BJ (cell line): ENCODE measurements around the gene KLHDC4. TPM values are rescaled to one million over a fixed set of nuclear protein-coding genes. Genes with fewer than 3 reads are reported as not detected.

Experiments
- CTCF ChIA-PET: fragments of 350-600 bp; formaldehyde crosslinking; extraction: SDS; loops from one replicate; lab custom pipeline; 2021; ENCODE audit warnings: antibody characterized with exemption, inconsistent platforms; lab: Yijun Ruan, JAX
- POLR2A ChIA-PET: fragments of 300-600 bp; sonication (Branson Sonifier 250); formaldehyde crosslinking; extraction: SDS; loops from one replicate; lab custom pipeline; 2021; ENCODE audit warnings: antibody characterized with exemption; lab: Charles Lee
- DNase-seq: peaks from one replicate; pipeline ENCODE4 v3.0.0-alpha.2; 2011; ENCODE audit warnings: low read depth
- H3K27me3 ChIP-seq: 2 replicates; pipeline ENCODE4 v1.6.0; 2011; ENCODE audit warnings: low read length; ENCODE audit not compliant: control insufficient read depth, insufficient read depth
- H3K36me3 ChIP-seq: 2 replicates; pipeline ENCODE4 v1.5.1; 2011; ENCODE audit warnings: low read length; ENCODE audit not compliant: control insufficient read depth, insufficient read depth
- H3K4me3 ChIP-seq: 2 replicates; pipeline ENCODE4 v1.5.1; 2011; ENCODE audit warnings: low read depth, mild to moderate bottlenecking, control low read depth, low read length
- CTCF ChIP-seq: IDR thresholded peaks from 2 replicates; pipeline ENCODE4 v1.5.1; 2011; ENCODE audit warnings: low read depth, mild to moderate bottlenecking, control low read depth, inconsistent platforms, low read length, moderate library complexity; ENCODE audit not compliant: insufficient read depth
- polyA plus RNA-seq: library from polyadenylated mRNA; depleted of rRNA; stranded (reverse); fragments of >200 nt; gene quantifications from 2 replicates; pipeline ENCODE4 v1.2.3, GENCODE V29; 2011

Gene KLHDC4
- polyA plus RNA-seq, 1 experiment, result 16.1 TPM

- POLR2A ChIA-PET, result no interaction called here
Measured at GRCh38 chr16:87761060-87761459, 4.7 kb downstream of the KLHDC4 start.

GRCh38 chr16:87757841-87758426 lies 7.9 kb downstream of the KLHDC4 start:
- no peak for DNase-seq
- ChIA-PET CTCF (interaction anchor here (1.2 kb wide), 1 partner anchor 122 kb away, joined by 5 read pairs; no protein-coding TSS in a partner anchor), POLR2A (no interaction called here)
- Histone ChIP-seq H3K36me3 (peaks cover 15% of the 10 kb centered on the region), H3K4me3 (no peak overlapping the region), H3K27me3 (no peaks in the 10 kb centered on the region)
- TF ChIP-seq CTCF, result no peak

More at GRCh38 chr16:87761060-87761459, 4.7 kb downstream of the KLHDC4 start:
- H3K27me3 ChIP-seq, result no peaks in the 10 kb centered on the region
- CTCF ChIA-PET, result interaction anchor here (1.0 to 1.9 kb wide), 2 partner anchors 14 to 18 kb away, joined by 3 to 6 read pairs; no protein-coding TSS in a partner anchor
- peaks cover 8% of the 10 kb centered on the region for H3K36me3 ChIP-seq
- H3K4me3 ChIP-seq, result no peak overlapping the region
- no peak for TF ChIP-seq CTCF
- no peak for DNase-seq

GRCh38 chr16:87754535-87754934 lies 11.3 kb downstream of the KLHDC4 start:
- POLR2A ChIA-PET, result no interaction called here
- CTCF ChIA-PET, result no interaction called here
- Histone ChIP-seq H3K36me3 (peaks cover 13% of the 10 kb centered on the region), H3K27me3 (no peaks in the 10 kb centered on the region), H3K4me3 (no peak overlapping the region)
- DNase-seq, result no peak
- no peak for TF ChIP-seq CTCF

GRCh38 chr16:87747626-87748414 lies 18.0 kb downstream of the KLHDC4 start:
- TF ChIP-seq CTCF, result no peak
- DNase-seq, result no peak
- Histone ChIP-seq H3K36me3 (peaks cover 25% of the 10 kb centered on the region), H3K4me3 (no peak overlapping the region), H3K27me3 (no peaks in the 10 kb centered on the region)
- POLR2A ChIA-PET, result no interaction called here
- CTCF ChIA-PET, result interaction anchor here (1.3 kb wide), 1 partner anchor 14 kb away, joined by 3 read pairs; no protein-coding TSS in a partner anchor

- Histone ChIP-seq H3K27me3 (no peaks in the 10 kb centered on the region), H3K36me3 (peaks cover 25% of the 10 kb centered on the region), H3K4me3 (no peak overlapping the region)
- no peak for DNase-seq
- POLR2A ChIA-PET, result no interaction called here
- TF ChIP-seq CTCF, result no peak
- CTCF ChIA-PET, result no interaction called here
Measured at GRCh38 chr16:87746178-87746577, 19.6 kb downstream of the KLHDC4 start.
